Stimulated activated CD8-positive, alpha-beta memory T cell treated with anti-CD3 and anti-CD28 coated beads, Interleukin-15, amount 100 ng/mL, for 24 hours (primary cell): ENCODE data around the gene SCAF1.
A peak's percentile ranks its signal among the peaks of the same experiment; 100 is the strongest.

Source experiments
- DNase-seq: peaks from one replicate; pipeline ENCODE4 v3.0.0-alpha.2; 2020; ENCODE audit warnings: low read depth

Gene SCAF1

DNA sequence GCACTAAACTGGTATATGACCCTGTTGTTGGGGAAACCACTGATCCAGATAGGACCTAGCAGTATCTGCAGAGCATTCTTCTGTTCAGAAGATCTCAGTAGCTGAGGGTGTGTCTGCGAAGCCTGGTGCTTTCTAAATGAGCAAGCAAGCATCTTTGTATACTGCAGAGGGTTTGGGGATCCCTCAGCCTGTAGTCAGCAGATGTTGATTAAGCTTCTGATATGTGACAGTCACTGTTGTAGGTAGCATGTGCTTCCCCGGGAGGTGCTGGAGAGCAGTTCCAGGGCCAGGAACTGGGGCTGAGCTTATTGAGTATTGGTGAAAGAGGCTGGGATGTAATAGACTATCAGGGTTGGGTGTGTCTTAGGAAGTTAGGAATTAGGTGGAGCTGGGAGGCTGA lies 1.5 kb downstream of the SCAF1 start:
- DNase-seq: no peak

DNA sequence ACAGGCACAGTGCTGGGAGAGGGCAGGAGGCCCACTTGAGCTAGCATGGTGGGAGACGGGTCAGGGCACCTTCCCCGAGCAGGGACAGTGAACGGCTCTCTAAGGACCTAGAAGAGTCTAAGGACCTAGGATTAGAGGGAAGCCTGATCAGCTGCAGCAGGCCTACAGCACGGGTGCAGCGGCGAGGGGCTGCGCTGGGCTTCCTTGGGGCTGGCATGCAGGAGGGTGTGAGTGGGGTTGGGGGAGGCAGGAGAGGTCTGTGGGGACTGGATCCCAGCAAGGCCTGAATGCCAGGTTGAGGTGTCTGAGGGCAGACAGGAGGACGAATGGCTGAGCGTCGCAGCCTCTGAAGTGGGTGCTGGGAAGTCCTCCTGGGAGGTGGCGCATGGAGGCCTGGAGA lies 3.6 kb downstream of the SCAF1 start:
- DNase-seq: no peak

DNA sequence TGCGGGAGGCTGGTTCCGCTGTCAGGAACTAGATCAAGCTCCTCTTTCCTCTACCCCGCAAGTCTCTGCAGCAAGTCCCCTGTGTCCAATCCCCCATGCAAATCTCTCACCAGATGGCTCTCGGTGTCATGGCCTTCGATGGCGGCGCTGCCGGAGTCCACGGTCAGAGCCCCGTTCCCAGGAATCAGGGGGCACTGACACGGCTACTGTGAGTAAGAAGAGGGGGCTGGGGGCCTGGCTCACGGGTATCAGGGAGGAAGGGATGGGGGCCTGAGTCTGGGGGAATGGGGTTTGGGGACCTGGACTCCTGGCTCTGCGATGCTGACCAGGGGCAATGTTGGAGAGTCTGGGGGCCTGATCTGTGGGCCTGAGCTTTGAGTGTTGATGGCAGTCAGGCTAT lies 4.0 kb downstream of the SCAF1 start:
- no peak for DNase-seq

DNA sequence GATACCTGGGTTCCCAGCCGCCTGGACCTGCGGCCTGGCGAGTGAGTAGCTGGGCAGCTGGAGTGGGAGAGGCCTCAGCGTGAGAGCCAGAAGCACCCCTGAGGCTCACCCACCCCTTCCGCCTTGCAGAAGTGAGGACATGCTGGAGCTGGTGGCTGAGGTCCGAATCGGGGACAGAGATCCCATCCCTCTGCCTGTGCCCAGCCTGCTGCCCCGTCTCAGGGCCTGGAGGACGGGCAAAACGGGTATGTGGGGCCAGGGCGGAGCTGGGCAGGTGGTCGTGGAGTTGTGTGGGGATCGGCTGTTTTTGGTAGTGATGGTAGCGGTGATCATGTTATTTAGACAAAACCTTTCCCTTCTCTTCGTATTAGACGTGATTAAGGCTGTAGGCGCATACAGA lies 4.6 kb downstream of the SCAF1 start:
- DNase-seq: no peak

DNA sequence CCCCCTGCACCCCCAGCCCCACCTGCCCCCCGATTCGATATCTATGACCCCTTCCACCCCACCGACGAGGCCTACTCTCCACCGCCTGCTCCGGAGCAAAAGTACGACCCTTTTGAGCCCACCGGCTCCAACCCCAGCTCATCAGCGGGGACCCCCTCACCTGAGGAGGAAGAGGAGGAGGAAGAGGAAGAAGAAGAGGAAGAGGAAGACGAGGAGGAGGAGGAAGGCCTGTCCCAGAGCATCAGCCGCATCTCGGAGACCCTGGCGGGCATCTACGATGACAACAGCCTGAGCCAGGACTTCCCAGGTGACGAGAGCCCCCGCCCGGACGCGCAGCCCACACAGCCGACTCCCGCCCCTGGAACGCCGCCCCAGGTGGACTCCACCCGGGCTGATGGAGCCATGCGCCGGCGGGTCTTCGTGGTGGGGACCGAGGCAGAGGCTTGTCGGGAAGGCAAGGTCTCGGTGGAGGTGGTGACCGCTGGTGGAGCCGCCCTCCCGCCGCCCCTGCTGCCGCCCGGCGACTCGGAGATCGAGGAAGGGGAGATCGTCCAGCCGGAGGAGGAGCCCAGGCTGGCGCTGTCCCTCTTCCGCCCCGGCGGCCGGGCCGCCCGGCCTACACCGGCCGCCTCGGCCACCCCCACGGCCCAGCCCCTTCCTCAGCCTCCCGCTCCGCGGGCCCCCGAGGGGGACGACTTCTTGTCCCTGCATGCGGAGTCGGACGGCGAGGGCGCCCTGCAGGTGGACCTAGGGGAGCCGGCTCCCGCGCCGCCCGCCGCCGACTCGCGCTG lies 9.2 kb downstream of the SCAF1 start:
- DNase-seq: no peak

DNA sequence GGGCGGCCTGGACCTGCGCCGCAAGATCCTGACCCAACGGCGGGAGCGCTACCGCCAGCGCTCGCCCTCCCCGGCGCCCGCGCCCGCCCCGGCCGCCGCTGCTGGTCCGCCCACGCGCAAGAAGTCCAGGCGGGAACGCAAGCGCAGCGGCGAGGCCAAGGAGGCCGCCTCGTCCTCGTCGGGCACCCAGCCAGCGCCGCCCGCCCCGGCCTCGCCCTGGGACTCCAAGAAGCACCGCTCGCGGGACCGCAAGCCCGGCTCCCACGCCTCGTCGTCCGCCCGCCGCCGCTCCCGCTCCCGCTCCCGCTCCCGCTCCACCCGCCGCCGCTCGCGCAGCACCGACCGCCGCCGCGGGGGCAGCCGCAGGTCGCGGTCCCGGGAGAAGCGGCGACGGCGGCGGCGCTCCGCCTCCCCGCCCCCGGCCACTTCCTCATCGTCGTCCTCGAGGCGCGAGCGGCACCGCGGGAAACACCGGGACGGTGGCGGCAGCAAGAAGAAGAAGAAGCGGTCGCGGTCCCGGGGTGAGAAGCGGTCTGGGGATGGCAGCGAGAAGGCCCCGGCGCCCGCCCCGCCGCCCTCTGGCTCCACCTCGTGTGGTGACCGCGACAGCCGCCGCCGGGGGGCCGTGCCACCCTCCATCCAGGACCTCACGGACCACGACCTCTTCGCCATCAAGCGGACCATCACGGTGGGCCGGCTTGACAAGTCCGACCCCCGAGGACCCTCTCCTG lies 10.0 kb downstream of the SCAF1 start:
- no peak for DNase-seq

DNA sequence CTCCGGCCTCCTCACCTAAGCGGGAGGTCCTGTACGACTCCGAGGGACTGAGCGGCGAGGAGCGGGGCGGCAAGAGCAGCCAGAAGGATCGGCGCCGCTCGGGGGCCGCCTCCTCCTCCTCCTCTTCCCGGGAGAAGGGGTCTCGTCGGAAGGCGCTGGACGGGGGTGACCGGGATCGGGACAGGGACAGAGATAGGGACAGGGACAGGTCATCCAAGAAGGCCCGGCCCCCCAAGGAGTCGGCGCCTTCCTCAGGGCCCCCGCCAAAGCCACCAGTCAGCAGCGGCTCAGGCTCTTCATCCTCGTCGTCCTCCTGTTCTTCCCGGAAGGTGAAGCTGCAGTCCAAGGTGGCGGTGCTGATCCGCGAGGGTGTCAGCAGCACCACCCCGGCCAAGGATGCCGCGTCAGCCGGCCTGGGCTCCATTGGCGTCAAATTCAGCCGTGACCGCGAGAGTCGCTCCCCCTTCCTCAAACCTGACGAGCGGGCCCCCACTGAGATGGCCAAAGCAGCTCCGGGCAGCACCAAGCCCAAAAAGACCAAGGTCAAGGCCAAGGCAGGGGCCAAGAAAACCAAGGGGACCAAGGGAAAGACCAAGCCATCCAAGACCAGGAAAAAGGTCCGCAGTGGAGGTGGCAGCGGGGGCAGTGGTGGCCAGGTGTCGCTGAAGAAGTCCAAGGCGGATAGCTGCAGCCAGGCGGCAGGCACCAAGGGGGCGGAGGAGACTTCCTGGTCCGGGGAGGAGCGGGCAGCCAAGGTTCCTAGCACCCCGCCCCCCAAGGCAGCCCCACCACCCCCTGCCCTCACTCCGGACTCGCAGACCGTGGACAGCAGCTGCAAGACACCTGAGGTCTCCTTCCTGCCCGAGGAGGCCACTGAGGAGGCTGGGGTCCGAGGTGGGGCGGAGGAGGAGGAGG lies 10.8 kb downstream of the SCAF1 start:
- DNase-seq: no peak

DNA sequence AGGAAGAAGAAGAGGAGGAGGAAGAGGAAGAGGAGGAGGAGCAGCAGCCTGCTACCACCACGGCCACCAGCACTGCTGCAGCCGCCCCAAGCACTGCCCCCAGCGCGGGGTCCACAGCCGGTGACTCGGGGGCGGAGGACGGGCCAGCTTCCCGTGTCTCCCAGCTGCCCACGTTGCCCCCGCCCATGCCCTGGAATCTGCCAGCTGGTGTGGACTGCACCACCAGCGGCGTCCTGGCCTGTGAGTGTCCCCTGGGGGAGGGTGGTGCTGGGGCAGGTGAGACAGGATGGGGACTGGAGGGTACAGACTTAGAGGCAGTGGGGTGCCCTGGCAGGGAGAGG lies 11.4 kb downstream of the SCAF1 start:
- no peak for DNase-seq

DNA sequence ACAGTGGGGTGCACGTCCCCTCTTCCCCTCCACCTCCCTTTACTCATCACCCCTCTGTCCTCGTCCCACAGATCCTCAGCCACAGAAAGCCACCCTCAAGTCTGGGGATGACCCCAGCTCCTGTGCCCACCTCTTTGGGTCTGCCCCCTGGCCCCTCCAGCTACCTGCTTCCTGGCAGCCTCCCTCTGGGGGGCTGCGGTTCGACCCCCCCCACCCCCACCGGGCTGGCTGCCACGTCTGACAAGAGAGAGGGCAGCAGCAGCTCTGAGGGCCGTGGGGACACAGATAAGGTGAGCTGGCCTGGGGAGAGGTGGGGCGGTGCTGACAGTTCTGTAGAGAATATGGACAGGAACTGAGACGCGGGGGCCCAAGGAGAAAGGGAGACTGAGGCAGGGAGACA lies 12.6 kb downstream of the SCAF1 start:
- no peak for DNase-seq

DNA sequence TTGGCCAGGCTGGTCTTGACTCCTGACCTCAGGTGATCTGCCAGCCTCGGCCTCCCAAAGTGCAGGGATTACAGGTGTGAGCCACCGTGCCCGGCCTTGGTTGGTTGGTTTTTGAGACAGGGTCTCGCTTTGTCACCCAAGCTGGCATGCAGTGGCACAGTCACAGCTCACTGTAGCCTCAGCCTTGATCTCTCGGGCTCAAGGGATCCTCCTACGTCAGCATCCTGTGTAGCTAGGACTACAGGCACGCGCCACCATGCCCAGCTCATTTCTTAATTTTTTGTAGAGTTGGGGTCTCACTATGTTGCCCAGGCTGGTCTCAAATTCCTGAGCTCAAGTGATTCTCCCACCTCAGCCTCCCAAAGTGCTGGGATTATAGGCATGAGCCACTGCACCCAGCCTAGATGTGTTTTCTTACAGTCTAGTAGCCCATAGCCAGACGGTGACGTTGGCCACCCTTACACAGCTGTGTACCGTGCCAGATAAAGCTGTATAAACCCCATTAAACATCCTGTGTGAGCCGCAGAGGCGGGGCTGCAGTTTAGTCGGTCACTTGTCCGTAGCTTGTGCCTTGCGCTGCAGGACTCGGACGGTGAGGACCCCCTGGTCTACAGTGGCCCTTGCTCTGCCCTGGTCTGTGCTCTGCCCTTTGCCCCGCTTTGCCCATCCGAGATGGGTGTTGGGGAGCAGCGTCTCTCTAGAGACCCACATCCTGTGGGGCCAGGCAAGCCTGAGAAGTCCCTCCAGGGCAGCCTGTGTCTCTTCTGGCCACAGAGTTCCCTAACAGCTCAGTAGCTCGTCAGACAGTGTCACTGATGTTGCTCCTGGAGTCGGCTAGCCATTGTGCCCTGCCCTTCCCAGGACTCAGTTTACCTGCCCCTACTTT lies 13.8 kb downstream of the SCAF1 start:
- no peak for DNase-seq

DNA sequence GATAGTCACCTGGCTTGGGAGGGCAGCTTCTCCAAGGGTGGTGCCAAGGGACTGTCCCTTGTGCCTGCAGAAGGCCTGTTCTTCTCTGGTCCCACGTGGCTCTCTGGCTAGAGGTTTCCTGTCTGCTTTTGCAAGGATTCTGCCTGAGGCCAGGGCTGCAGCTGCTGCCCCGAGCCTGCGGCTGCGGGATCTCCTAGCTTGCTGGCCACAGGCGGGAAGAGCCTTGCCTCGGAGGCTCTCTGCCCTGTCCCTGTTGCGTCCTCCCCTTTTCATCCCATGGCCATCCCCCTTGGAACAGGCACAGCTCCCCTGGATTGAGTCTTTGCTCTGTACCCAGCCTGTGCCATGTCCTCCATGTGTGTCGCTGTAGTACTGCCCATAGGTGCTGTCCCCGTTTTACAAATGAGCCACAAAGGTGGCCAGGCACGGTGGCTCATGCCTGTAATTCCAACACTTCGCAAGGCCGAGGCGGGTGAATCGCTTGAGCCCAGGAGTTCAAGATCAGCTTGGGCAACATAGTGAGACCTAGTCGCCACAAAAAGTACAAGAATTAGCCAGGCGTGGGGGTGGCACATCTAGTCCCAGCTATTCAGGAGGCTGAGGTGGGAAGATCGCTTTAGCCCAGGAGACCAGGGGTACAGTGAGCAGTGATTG lies 14.6 kb downstream of the SCAF1 start:
- no peak for DNase-seq

DNA sequence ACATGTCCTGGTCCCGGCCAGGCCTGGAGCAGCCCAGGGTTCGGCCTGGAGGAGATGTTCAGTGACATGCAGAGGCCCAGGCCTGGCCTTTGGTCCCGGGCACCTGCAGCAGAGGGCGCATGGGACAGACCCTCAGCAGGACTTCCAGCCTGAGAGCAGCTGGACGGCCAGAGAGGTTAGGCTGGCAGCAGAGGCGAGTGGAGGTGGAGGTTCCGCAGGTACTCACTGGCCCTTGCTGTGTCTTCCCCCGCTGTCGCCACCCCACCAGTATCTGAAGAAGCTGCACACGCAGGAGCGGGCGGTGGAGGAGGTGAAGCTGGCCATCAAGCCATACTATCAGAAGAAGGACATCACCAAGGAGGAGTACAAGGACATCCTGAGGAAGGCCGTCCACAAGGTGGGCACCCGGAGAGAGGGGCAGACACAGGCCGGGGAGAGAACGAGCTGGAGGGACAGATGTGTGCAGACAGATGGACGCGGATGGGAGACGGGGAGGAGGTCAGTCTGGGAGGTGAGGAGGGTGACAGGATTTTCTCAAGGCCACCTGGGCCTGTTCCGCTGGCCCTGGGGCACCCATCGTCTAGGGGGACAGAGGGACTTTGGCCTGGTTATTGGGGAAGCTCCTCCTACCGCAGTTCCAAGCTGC lies 15.6 kb downstream of the SCAF1 start:
- DNase-seq: no peak

DNA sequence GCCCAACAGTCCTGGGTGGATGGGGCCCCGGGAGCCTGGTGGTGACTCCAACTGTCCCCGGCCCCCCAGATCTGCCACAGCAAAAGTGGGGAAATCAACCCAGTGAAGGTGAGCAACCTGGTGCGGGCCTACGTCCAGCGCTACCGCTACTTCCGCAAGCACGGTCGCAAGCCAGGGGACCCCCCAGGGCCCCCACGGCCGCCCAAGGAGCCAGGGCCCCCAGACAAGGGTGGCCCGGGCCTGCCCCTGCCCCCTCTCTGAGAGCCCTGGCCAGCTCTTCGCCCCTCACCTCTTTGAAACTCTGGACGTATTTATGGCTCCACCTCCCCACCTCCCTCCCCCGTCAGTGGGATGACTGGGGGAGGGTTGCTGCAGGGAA lies 16.1 kb downstream of the SCAF1 start:
- DNase-seq: no peak

DNA sequence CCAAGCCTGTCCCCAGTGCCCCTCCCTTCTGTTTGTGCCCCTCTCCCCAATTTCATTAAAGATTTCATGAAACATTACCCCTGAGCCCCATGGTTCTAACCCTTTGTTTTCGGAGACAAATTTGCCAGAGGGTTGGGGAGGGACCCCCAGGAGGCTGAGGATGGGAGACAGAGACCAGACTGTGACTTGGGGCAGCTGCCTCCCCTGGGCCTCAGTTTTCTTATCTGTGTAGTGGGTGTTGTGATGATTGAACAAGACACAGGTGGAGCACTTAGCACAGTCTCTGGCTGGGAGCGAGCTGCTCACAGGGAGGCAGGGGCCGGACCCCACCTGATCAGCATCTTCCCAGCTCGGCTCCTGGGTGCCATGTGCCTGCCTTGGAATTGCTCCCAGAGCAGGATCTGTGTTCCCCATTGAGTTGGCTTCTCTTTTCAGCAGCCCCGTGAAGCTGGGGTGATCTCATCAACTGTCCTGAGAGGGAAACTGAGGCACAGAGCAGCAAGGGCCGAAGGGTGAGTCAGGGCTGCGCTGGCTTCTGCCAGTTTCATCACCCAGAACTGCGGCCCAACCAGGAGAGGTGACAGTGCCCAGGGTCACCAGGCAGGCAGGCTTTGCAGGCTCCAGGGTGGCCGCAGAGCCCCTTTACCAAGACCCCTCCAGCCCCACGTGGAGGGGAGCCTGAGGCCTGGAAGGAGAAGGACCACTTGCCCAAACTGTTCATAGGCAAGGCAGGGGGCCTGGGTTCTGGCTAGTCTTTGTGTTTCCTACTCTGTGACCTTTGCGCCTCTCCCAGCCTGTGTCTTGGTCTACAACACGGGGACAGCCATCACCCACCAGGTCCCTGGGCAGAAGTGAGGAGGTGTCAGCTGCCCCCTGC lies 16.8 kb downstream of the SCAF1 start:
- no peak for DNase-seq

DNA sequence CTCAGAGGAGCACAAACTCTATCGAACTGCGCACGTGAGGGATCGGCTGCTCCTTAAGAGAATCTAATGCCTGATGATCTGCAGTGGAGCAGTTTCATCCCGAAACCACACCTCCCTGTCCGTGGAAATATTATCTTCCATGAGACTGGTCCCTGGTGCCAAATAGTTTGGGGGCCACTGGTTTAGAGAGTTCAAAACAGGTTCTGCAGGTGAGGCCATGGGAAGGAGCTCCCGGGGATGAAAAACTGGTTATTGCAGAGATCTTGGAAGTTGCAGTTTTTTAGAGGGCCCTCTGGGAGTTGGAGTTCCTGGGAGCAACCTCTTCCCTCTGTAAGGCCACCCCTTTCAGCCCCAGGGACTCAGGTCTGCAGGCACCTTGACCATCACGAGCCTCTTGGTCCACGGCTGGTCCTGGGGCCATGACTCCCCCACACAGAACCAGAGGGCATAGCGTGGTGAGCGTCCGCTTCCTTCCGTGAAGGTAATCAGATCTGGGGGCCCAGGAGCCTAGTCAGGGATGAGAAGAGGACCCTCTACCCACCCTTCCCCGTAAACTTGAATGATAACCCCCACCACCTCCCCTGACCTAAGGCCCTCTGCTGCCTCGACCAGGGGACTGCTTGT lies 18.4 kb downstream of the SCAF1 start:
- DNase-seq: no peak

DNA sequence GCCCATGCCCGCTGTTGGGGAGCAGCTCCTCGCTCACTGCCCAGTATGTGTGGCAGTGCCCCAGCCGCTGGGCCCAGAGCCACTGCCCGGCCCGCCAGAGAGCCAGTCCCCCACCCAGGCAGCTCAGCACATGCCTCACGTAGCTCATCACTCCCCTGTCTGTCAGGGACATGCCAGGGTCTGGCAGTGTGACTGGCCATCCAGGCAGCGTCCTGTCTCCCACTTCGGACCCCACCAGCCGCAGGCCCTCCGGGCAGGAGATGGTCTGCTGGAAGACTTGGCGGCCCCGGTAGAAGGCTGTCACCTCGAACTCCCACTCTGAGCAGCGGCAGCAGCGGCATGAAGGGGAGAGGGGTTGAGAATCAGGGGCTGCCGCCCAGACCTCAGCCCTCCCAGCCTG lies 20.0 kb downstream of the SCAF1 start:
- no peak for DNase-seq

DNA sequence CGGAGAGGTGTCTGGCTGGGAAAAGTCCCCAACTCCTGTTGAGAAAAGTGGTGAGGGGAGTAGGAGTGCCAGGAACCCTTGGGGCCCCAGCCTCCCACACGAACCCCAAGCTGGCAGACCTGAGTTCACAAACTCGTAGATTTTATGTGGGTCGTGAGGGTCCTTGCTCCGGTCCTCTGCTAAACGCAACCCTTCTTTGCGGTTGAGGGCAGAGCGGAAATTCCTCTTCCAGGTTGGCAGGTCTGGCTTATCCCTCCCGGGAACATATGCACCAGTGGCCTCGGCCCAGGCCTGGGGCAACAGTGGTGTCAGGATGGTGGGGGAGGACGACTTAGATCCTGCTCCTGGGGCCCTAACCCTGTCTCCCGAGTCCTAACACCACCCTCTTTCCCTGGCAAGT lies 21.2 kb downstream of the SCAF1 start:
- no peak for DNase-seq

DNA sequence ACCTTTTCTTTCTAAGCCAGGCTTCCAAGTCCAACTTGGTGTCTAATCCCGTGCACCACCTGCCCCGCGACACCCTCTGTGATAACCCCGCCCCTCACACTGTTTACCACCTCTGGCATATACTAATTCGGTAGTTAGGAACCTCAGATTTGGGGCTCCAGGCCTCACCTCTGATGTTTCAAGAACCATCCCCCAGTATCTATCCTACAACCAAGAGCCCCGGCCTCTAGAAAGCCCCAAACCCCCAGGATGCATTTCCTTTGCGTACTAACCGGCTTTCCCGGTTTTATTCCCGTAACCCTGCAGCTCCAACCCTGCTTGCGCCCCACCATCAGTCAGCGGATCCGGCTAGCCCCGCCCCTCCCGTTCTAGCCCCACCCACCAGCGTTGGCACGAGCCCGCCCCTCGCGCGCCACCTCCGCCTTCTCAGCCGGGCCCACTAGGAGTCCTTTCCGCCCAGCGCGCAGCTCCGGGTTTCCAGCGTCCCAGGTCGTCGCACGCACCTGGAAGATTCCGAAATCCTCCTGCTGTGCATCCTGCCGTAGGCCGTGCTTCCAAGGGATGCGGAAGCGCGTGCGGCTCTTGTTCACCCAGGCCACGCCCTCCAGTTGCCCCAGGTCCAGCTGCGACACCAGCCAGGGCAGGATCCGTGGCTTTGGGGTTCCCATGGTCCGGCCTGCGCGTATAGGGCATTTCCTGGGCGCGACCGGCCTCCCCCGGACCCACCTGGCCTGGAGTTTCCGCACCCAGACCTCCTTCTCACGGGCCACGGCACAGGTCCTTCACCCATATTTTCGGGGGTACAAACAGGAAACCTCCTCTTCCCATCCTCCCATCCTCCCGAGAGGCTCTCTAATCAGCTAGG lies 22.4 kb downstream of the SCAF1 start:
- DNase-seq: peak; percentile 90

DNA sequence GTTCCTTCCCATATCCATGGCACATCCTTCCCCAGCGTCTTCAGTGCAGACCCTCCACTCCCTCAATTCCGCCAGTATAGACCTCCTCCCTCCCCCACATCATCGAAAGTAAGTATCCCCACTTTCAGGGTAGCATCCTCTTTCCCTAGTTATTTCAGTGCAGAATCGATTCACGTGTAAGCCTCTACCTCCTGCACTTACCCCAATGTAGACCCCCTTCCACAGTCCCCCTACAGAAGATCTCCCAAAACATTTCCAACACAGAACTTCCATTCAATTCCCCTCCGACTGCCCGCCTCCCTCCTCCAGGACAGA lies 23.0 kb downstream of the SCAF1 start:
- DNase-seq: no peak
